Activated naive CD8-positive, alpha-beta T cell treated with anti-CD3 and anti-CD28 coated beads for 36 hours (primary cell): ENCODE measurements around the gene PTMA. TPM values are rescaled to one million over a fixed set of nuclear protein-coding genes. Genes with fewer than 3 reads are reported as not detected.

Experiments used
- DNase-seq: peaks from one replicate; pipeline ENCODE4 v3.0.0; 2021
- H3K27ac Mint-ChIP-seq: one replicate; pipeline ENCODE4 v1.8.0; 2022; ENCODE audit warnings: mild to moderate bottlenecking, moderate library complexity, mixed read lengths
- H3K27me3 Mint-ChIP-seq: one replicate; pipeline ENCODE4 v1.8.0; 2022; ENCODE audit warnings: mild to moderate bottlenecking, mixed read lengths
- H3K36me3 Mint-ChIP-seq: one replicate; pipeline ENCODE4 v1.8.0; 2021; ENCODE audit warnings: mild to moderate bottlenecking, mixed read lengths
- H3K4me1 Mint-ChIP-seq: one replicate; pipeline ENCODE4 v1.8.0; 2021; ENCODE audit warnings: mixed read lengths
- H3K4me3 Mint-ChIP-seq: one replicate; pipeline ENCODE4 v1.8.0; 2022; ENCODE audit warnings: mild to moderate bottlenecking, moderate library complexity, mixed read lengths
- H3K9me3 Mint-ChIP-seq: one replicate; pipeline ENCODE4 v1.8.0; 2022; ENCODE audit warnings: mixed read lengths
- total RNA-seq, 2 experiments: library from RNA; stranded (reverse); gene quantifications; one replicate each; pipeline ENCODE4 v1.2.3, GENCODE V29; 2021

PTMA gene
- total RNA-seq, 2 experiments from 2014 or later = 2,595 to 2,627 TPM

- Mint-ChIP-seq H3K27ac (no peak overlapping the region), H3K4me3 (no peak overlapping the region)
- DNase-seq = peak; percentile 19
Measured at GRCh38 chr2:231684314-231685223, 23.8 kb upstream of the PTMA start.

GRCh38 chr2:231685349-231686191 is 22.8 kb upstream of the PTMA start:
- no peaks in the 10 kb centered on the region for H3K9me3 Mint-ChIP-seq
- DNase-seq = no peak
- no peaks in the 10 kb centered on the region for H3K36me3 Mint-ChIP-seq
- no peak overlapping the region for H3K27ac Mint-ChIP-seq
- H3K4me3 Mint-ChIP-seq = no peak overlapping the region
- H3K27me3 Mint-ChIP-seq = peaks cover 22% of the 10 kb centered on the region
- peaks cover 11% of the 10 kb centered on the region for H3K4me1 Mint-ChIP-seq

More at GRCh38 chr2:231684314-231685223, 23.8 kb upstream of the PTMA start:
- Mint-ChIP-seq H3K27me3 (peaks cover 29% of the 10 kb centered on the region), H3K36me3 (no peaks in the 10 kb centered on the region), H3K4me1 (peaks cover 11% of the 10 kb centered on the region), H3K9me3 (no peaks in the 10 kb centered on the region)

GRCh38 chr2:231686192-231687100 is 21.9 kb upstream of the PTMA start:
- H3K9me3 Mint-ChIP-seq = no peaks in the 10 kb centered on the region
- no peak for DNase-seq

GRCh38 chr2:231687133-231687852 is 21.0 kb upstream of the PTMA start:
- Mint-ChIP-seq H3K27ac (no peak overlapping the region), H3K36me3 (no peaks in the 10 kb centered on the region), H3K27me3 (peaks cover 11% of the 10 kb centered on the region), H3K4me1 (peaks cover 11% of the 10 kb centered on the region), H3K4me3 (peak overlapping the region; percentile 56), H3K9me3 (no peaks in the 10 kb centered on the region)
- peak; percentile 74 for DNase-seq

More at GRCh38 chr2:231686192-231687100, 21.9 kb upstream of the PTMA start:
- Mint-ChIP-seq H3K36me3 (no peaks in the 10 kb centered on the region), H3K27ac (no peak overlapping the region), H3K27me3 (peaks cover 20% of the 10 kb centered on the region), H3K4me1 (peaks cover 11% of the 10 kb centered on the region), H3K4me3 (no peak overlapping the region)

DNA sequence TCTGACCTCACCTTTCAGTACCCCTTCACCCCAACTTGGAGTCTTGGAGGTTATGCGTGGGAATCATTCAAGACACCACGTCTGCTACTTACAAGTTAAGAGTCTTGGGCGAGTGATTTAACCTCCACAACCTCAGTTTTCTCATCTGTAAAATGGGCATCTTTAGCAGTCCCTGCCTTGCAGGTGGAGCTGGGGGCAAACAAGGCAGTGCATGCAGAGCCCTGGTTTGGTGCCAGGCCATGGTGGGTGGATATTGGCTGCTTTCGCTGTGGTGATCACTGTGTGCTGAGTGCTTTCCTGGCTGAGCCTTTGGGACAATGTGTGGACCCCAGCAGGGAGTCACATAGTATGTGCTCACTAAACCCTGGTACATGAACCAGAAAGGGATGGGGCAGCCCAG is 20.4 kb upstream of the PTMA start:
- DNase-seq = no peak
- Mint-ChIP-seq H3K4me1 (peaks cover 11% of the 10 kb centered on the region), H3K4me3 (no peak overlapping the region), H3K9me3 (no peaks in the 10 kb centered on the region), H3K27ac (no peak overlapping the region), H3K27me3 (peaks cover 6% of the 10 kb centered on the region), H3K36me3 (no peaks in the 10 kb centered on the region)

DNA sequence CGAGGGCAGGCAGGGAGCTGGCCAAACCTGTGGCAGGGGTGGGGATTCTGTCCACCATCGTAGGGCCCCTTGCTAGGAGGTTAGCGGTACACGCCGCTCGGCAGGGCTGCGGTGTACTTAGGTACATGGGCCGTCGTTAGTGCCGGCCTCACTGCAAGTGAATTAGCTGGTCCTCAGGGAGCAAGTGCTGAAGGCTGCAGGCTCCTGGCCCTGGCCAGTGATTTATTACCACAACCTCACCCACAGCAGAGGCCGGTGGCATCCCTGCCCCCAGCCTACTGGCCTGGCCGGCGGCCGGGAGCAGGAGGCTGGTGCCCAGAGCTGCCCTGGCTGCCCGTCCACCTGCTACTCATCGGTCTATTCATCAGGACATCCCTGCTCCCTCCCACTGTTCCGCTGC is 19.6 kb upstream of the PTMA start:
- peaks cover 5% of the 10 kb centered on the region for H3K27me3 Mint-ChIP-seq
- peaks cover 11% of the 10 kb centered on the region for H3K4me1 Mint-ChIP-seq
- no peak overlapping the region for H3K4me3 Mint-ChIP-seq
- H3K9me3 Mint-ChIP-seq = no peaks in the 10 kb centered on the region
- no peak for DNase-seq
- H3K36me3 Mint-ChIP-seq = no peaks in the 10 kb centered on the region
- H3K27ac Mint-ChIP-seq = no peak overlapping the region

DNA sequence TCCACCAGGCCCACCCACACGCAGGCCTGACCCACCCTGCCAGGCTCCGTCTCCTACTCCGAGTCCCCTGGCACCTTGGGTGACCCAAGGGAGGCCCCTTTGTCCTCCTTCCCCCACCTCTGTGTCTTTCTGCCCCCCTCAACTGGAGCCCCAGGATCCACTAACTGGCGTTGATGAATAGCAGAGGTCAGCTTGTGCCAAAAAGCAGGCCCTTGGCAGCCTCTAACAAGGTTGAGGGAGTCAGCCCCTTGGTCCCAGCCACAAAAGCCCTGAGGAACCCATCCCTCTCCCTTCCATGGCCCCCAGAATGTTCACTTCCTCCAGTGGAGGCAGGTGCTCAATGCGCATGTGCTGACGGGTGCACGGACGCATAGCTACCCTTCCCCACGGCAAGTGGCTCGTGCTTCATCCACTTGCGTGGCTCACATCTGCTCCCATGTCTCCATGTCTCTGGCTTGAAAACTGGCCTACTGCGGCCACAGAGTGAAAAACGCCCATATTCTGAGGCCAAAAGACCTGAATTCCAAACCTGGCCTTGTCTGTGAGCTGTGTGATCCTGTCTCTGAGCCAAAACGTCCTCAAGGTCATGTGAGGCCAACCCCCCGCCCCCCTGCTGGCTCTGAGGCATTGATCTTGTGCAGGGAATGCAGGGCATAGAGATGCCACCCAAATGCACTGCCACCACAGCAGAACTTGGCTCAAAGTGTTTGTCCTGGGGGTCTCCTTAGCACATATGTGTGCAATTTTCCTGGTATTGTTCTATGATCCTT is 19.0 kb upstream of the PTMA start:
- Mint-ChIP-seq H3K27me3 (no peaks in the 10 kb centered on the region), H3K4me1 (peaks cover 11% of the 10 kb centered on the region), H3K4me3 (no peak overlapping the region), H3K36me3 (no peaks in the 10 kb centered on the region), H3K27ac (no peak overlapping the region), H3K9me3 (no peaks in the 10 kb centered on the region)
- no peak for DNase-seq

- Mint-ChIP-seq H3K4me3 (no peak overlapping the region), H3K9me3 (no peaks in the 10 kb centered on the region), H3K27me3 (no peaks in the 10 kb centered on the region), H3K36me3 (no peaks in the 10 kb centered on the region), H3K27ac (no peak overlapping the region), H3K4me1 (peaks cover 8% of the 10 kb centered on the region)
- DNase-seq = no peak
Measured at GRCh38 chr2:231691251-231691772, 17.0 kb upstream of the PTMA start.

DNA sequence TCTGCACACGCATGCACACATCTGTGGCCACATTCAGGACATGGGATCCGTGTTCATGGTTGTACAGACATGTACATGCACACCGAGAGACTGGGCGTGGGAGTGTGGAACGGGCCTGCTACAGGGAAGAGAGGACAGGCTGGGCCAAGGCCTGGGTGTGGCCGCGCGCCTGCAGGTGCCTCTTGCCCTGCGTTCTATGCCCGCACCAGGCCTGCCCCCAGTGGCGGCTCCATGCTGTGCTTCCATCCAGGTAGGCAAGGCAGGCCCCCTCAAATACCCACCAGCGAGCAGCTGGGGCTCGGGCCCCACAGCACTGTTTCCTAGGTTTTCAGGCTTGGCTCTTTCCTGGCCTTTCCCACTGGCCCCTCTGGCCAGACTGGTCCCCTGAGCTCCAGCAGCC is 15.5 kb upstream of the PTMA start:
- Mint-ChIP-seq H3K9me3 (no peaks in the 10 kb centered on the region), H3K4me3 (no peak overlapping the region), H3K36me3 (no peaks in the 10 kb centered on the region), H3K27ac (no peak overlapping the region), H3K4me1 (no peaks in the 10 kb centered on the region), H3K27me3 (no peaks in the 10 kb centered on the region)
- no peak for DNase-seq

DNA sequence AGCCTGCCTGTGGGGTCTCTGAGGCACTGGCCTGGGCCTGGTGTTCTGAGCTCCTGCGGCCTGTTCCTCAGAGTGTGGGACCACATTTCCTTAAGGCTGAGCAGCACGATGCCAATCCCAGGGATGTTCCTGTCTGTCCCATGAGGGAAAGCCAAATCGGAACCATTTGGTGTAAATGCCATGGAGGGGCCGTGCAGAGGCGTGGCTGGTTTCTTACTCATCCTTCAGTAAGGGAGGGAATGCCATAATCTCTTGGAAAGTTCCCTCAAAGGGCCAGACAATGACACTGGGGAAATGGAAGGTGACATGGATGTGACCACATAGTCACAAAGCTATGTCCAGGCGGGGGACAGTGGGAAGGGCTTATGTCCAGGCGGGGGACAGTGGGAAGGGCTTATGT is 14.4 kb upstream of the PTMA start:
- no peak overlapping the region for H3K27ac Mint-ChIP-seq
- H3K9me3 Mint-ChIP-seq = no peaks in the 10 kb centered on the region
- no peaks in the 10 kb centered on the region for H3K4me1 Mint-ChIP-seq
- H3K36me3 Mint-ChIP-seq = no peaks in the 10 kb centered on the region
- H3K4me3 Mint-ChIP-seq = no peak overlapping the region
- no peak for DNase-seq
- no peaks in the 10 kb centered on the region for H3K27me3 Mint-ChIP-seq

- Mint-ChIP-seq H3K4me1 (no peaks in the 10 kb centered on the region), H3K27me3 (no peaks in the 10 kb centered on the region), H3K36me3 (no peaks in the 10 kb centered on the region), H3K4me3 (no peak overlapping the region), H3K9me3 (no peaks in the 10 kb centered on the region), H3K27ac (no peak overlapping the region)
- no peak for DNase-seq
Measured at GRCh38 chr2:231696004-231696367, 12.3 kb upstream of the PTMA start.

DNA sequence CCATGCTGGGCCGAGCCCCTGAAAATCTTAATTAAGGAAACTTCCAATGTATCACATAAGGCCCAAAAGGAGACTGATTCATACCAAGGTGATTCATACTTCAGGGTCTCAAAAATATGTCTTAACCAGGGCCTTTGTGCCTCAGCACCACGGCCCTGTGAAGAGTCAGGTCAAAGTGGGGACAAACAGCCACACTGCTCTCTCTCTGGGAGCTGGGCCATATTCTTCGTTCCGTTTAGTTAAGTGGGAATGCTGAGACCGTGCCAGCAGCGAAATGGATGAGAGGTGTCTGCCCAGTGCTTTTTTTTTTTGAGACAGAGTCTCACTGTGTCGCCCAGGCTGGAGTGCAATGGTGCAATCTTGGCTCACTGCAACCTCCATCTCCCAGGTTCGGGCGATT is 9.3 kb upstream of the PTMA start:
- Mint-ChIP-seq H3K27me3 (no peaks in the 10 kb centered on the region), H3K4me1 (peaks cover 2% of the 10 kb centered on the region), H3K4me3 (no peak overlapping the region), H3K36me3 (no peaks in the 10 kb centered on the region), H3K27ac (no peak overlapping the region), H3K9me3 (no peaks in the 10 kb centered on the region)
- no peak for DNase-seq
